HG02623 (cell line): ENCODE results near the gene FIBCD1.

Experiments
- ATAC-seq: cut with Tn5 transposase; IDR thresholded peaks from one replicate; pipeline ENCODE4 v1.9.1; 2021; ENCODE audit warnings: moderate library complexity; ENCODE audit not compliant: unreplicated experiment

The FIBCD1 gene

DNA sequence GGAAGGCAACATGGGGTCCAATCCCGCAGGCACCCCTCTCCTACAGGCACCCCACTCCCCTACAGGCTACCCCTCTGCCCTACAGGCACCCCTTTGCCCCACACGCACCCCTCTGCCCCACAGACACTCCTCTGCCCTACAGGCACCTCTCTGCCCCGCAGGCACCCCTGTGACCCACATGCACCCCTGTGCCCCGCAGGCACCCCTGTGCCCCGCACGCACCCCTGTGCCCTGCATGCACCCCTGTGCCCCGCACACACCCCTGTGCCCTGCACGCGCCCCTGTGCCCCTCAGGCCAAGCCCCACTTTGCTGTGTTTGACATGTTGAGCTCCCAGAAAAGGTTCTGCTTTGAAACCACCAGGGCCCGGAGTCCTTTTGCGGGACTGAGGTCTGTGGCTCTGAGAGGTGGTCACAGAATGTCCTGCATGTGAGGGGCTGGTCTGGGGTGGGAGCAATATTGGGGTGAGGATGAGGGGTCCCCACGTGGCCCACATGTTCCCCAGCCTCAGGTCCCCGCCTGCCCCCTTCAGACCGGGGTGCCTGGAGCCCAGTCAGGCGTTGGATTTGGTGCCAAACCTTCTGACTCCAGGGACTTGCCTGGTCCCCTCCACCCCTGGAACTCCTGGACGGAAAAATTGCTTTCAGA lies 41.8 kb downstream of the FIBCD1 start:
- ATAC-seq, result no peak

DNA sequence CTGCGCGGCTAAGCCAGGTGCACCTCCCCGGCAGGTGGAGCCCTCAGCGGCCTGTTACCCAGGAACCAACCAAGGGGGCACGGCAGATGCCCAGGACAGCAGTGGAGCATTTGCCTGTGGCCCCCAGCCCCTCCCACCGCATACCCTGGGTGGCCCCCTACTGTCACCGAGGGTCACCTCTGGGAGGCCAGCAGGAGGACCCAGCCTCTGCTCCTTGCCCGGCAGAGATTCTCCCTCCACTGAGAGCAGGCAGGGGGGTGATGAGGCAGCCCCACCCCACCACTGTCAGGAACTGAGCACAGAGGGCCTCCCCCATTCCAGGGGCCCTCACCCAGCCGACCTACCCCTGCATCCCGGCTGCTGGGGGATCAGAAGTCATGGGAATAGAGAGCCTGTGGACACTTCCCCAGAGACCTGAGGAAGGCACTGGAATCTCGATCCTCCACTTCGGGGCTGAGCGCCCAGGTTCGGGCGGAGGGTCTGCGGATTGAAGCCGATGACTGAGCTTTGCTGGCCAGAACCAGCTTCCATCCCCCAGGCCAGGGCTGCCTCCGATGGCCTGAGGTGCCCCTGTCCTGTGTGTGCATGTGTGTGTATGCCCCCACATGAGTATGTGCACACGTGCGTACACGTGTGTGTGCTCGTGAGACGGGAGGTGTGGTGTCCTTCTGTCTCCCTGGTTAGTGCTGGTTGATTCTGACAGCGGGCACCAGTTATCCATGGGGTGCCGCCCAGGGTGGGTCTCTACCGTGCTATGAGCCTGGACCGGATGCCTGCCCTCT lies 42.6 kb downstream of the FIBCD1 start, which contains the start of gene QRFP:
TSS of gene QRFP (minus strand) at position 580 of the 782 bp plus-strand sequence. CDS start 2,974 bp downstream, outside the sequence.
- ATAC-seq, result no peak

DNA sequence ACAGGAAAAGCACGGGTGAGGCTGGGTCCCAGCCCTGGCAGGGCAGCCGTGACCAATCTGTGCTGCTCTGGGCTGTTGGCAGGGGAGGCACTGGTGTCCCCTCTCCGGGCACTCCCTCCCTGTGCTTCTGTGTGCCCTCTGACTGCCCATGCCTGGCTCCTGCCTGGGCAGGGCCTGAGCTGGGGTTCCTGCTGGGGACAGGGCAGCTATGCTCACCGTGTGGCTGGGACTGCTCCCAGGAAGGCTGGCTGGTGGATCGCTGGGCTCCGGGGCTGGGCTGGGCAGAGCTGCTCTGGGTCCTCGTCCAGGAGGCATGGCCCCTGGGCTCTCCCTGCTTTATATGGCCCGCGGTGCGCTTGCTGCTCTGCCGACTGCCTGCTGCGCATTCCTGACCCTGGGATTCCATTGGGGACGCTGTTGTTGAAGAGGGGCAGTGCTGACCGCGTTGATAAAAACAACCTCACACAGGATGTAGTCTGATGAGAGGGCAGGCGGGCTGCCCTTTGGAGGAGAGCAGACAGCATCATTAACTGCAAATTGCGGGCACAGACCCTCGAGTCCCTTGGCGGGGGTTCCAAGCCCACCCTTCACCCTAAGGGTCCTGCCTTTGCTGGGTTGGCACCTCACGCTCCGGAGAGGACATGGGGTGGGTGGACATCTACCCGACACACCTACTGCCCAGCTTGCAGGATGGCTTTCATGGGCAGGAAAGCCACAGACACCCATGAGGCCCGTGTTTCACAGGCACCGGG lies 43.4 kb downstream of the FIBCD1 start:
- no peak for ATAC-seq

GRCh38 chr9:130895038-130895437 lies 44.0 kb downstream of the FIBCD1 start:
- no peak for ATAC-seq

- no peak for ATAC-seq
These were observed 44.5 kb downstream of the FIBCD1 start for GRCh38 chr9:130894546-130894945.

- no peak for ATAC-seq
These were observed 45.5 kb downstream of the FIBCD1 start for GRCh38 chr9:130893341-130894101.

GRCh38 chr9:130892477-130893304 lies 46.4 kb downstream of the FIBCD1 start:
- ATAC-seq, result no peak

GRCh38 chr9:130891688-130892476 lies 47.2 kb downstream of the FIBCD1 start:
- ATAC-seq, result no peak

DNA sequence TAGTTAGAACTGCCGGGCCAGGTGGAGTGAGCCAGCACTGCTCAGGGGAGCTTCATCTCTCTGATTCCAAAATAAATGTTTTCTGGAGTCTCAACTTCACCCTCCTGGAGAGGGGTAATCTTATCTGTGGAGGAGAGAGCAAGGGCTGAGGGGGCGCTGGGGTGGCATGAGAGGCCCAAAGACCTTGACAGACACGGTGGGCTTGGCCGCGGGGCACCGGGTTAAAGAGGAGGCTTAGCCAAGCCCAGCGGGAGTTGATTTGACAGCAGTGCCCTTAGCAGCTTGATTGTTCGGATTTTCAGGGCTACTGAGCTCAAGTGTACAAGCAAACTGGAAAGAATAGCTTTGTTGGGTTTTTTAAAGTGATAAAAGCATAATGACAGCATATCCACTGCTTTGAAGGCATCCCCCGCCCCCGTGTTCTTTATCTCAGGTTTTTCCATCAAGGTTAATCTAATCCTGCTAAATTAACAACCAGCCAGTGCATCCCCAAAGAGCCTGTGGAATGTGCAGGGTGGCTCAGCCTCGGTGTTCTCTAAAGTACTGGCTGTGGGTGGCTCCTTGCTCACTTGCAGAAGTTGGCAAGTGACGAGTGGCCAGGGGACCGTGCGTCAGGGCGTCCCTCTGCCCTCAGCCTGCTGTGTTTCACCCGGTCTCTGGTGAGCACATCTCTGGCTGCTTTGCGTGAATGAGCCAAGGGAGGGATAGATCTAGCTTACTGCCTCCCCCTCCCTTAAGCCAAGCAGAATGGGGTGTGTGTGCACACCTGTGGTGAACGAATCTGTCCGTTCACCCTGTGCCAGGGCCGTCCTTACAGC lies 48.0 kb downstream of the FIBCD1 start:
- no peak for ATAC-seq

DNA sequence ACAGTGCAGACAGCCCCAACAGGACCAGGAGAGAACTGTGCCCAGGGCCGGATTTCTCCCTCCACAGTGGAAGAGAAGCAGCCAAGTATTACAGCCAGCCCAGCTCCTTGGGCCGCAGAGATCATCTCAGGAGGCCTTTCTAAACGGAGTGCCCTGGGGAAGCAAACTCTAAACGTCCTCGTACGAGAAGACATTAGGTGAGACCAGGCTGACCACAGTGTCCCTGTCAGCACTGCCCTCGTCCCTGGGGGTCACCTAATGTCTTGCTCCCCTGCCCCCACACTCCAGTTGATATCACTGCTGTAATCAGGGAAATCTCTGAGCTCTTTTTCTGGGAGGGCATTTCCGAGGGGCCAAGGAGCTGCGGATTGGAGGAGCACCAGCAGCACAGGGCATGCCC lies 48.9 kb downstream of the FIBCD1 start:
- ATAC-seq, result no peak

DNA sequence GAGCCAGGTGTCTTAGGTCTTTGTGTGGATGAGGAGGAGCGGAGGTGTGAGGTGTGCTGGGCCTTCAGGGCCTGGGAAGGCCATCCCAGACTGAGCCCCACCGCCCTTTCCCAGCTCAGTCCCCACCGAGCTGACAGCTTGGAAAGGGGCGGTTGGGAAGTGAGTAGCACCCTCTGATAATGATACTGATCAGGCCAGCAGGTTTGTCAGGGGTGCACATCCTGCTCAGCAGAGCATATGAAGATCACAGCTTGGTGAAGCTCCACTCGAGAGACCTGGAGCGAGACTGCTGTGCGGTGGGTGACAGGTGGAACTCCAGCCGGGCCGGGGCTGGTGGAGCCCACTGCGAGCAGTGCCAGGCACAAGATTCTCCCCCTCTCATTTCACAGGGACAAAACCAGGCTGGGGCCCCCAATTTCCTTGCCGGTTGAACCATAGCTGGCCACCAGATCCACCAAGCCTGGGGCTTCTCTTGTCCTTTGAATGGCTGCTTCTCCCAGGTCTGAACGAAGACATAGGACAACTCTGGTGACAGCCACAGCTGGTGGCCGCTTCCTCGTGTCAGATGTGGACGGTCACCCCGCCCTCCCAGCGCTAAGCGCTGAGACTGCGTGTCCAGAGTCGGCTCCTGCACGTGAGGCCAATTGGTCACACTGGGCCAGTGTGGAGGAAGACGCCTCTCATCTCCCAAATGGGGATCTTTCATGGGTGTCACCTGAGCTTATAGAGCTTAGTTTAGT lies 50.7 kb downstream of the FIBCD1 start:
- ATAC-seq, result no peak

DNA sequence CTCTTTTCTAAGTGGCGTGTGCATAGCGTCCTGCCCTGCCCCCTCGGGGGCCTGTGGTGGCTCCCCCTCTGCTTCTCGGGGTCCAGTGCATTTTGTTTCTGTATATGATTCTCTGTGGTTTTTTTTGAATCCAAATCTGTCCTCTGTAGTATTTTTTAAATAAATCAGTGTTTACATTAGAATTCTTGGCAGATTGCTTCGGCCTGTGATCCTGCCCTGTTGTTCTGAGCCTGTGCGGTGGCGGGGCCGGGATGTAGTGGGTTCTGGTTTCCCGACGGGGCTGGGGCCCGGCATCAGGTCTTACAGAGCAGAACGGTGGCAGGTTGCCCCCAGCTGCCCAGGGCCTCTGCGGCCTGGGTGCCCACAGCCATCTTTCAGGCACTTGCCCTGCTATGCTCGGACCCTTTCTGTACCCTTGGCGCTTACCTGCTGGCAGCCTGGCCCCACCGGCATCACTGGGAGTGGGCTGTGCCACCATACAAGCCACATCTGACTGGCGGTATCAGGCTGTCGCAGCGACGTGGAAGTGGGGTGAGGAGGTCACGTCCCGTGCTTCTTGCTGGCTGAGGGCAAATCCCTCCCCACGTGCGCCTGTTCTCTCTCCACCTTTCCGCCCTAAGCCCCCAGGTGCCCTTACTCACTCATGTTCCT lies 51.4 kb downstream of the FIBCD1 start:
- ATAC-seq, result no peak

GRCh38 chr9:130886981-130887380 lies 52.1 kb downstream of the FIBCD1 start:
- ATAC-seq, result no peak

GRCh38 chr9:130885484-130886375 lies 53.3 kb downstream of the FIBCD1 start:
- ATAC-seq, result no peak

DNA sequence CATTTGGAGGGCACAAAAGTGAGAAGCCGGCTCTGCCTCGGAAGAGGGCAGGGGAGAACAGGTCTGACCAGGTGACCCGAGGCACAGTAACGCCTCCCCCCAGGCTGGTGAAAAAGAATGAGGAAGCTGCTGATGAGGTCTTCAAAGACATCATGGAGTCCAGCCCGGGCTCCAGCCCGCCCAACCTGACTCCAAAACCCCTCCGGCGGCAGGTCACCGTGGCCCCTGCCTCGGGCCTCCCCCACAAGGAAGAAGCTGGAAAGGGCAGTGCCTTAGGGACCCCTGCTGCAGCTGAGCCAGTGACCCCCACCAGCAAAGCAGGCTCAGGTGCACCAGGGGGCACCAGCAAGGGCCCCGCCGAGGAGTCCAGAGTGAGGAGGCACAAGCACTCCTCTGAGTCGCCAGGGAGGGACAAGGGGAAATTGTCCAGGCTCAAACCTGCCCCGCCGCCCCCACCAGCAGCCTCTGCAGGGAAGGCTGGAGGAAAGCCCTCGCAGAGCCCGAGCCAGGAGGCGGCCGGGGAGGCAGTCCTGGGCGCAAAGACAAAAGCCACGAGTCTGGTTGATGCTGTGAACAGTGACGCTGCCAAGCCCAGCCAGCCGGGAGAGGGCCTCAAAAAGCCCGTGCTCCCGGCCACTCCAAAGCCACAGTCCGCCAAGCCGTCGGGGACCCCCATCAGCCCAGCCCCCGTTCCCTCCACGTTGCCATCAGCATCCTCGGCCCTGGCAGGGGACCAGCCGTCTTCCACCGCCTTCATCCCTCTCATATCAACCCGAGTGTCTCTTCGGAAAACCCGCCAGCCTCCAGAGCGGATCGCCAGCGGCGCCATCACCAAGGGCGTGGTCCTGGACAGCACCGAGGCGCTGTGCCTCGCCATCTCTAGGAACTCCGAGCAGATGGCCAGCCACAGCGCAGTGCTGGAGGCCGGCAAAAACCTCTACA lies 54.2 kb downstream of the FIBCD1 start:
- no peak for ATAC-seq
